Measurements from ENCODE around the gene ZBTB21.
"Not testable (repeated sequence)": the region's sequence is repeated elsewhere in the genome, so short reads cannot be mapped to it uniquely, and the experiment has no call there.

GRCh38 chr21:41994613-41995012 lies 15.5 kb downstream of the ZBTB21 start:
- not testable (repeated sequence) for TF ChIP-seq CTCF (IDR thresholded peaks at IDR 0.05; ENCODE audit: low read depth, low read length); EZH2phosphoT487 (IDR thresholded peaks at IDR 0.05; ENCODE audit: low read depth)

Measured in OCI-LY3 (cell line).